ENCODE data around the gene EIPR1. TPM values are rescaled to one million over a fixed set of nuclear protein-coding genes. Genes with fewer than 3 reads are reported as not detected.

EIPR1 gene
- total RNA-seq, 1 donor from 2014 or later, result 10.2 TPM

GRCh38 chr2:3267869-3268704 lies 109.5 kb downstream of the EIPR1 start:
- no peak for ATAC-seq
- intact Hi-C loops (cut with DNase I), result no loop called here

GRCh38 chr2:3266925-3267867 lies 110.4 kb downstream of the EIPR1 start:
- DNase-seq (ENCODE audit: missing footprints) (no peak), ATAC-seq (no peak)
- intact Hi-C loops (cut with DNase I), result no loop called here

More at GRCh38 chr2:3267869-3268704, 109.5 kb downstream of the EIPR1 start:
- DNase-seq (ENCODE audit: missing footprints), result no peak

- intact Hi-C loops (cut with DNase I), result no loop called here
- DNase-seq (ENCODE audit: missing footprints), result no peak
Measured at GRCh38 chr2:3265981-3266924, 111.4 kb downstream of the EIPR1 start.

GRCh38 chr2:3265471-3265870 lies 112.1 kb downstream of the EIPR1 start:
- ATAC-seq, result no peak
- DNase-seq (ENCODE audit: missing footprints), result no peak
- intact Hi-C loops (cut with DNase I), result no loop called here

More at GRCh38 chr2:3265981-3266924, 111.4 kb downstream of the EIPR1 start:
- no peak for ATAC-seq

- peak; percentile 61 for ATAC-seq
- intact Hi-C loops (cut with DNase I), result no loop called here
- DNase-seq (ENCODE audit: missing footprints), result no peak
Measured at GRCh38 chr2:3264010-3264744, 113.4 kb downstream of the EIPR1 start.

- no peak for ATAC-seq
- no peak for DNase-seq (ENCODE audit: missing footprints)
- intact Hi-C loops (cut with DNase I), result no loop called here
Measured at GRCh38 chr2:3263487-3263886, 114.1 kb downstream of the EIPR1 start.

DNA sequence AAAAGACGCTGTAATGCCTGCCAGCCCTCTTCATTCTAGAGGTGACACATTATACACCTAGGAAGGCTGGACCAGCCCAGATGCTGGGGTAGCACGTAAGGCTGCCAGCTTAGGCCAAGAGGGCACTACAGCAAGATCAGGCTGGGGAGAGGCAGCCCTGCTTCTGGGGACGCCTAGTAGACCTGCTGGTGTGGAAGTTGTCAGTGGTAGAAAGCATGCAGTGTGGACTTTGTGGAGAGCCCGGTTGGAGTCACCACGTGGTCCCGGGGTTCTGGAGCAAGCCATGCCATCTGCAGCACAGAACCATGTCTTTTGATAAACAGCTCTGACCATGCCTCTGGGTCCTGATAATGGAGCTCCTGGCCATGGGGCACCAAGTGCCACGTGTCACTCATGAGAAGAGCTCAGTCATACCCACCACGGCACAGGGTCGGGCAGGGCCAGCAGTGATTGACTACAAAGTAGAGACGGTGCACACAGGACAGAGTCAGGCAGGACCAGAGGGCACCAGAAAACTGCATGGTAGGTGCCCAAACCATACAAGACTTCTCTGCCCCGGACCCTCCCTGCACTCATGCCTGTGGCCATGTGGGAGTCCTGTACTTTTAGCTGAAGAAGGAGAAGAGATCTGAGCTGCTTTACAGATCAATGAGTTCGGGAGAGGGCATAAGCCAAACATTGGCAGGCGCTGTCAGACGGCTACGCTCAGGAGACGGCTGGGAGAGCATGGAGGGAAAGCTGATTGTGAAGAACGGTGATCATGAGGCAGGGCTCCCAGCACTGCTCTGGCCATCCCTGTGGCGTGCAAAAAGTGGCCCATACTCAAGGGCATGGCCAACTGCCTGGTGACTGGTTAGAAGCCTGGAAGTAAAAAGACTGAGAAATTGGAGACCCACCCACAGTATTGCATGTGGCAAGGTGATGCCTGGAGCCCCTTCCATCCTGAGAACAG lies 114.9 kb downstream of the EIPR1 start:
- no peak for DNase-seq (ENCODE audit: missing footprints)
- intact Hi-C loops (cut with DNase I), result no loop called here
- no peak for ATAC-seq

GRCh38 chr2:3261511-3261910 lies 116.1 kb downstream of the EIPR1 start:
- no peak for ATAC-seq
- no peak for DNase-seq (ENCODE audit: missing footprints)
- intact Hi-C loops (cut with DNase I), result no loop called here

- intact Hi-C loops (cut with DNase I), result no loop called here
- ATAC-seq, result no peak
Measured at GRCh38 chr2:3260959-3261358, 116.7 kb downstream of the EIPR1 start.

GRCh38 chr2:3257826-3258225 lies 119.8 kb downstream of the EIPR1 start:
- intact Hi-C loops (cut with DNase I), result no loop called here
- DNase-seq (ENCODE audit: missing footprints) (no peak), ATAC-seq (no peak)

More at GRCh38 chr2:3260959-3261358, 116.7 kb downstream of the EIPR1 start:
- no peak for DNase-seq (ENCODE audit: missing footprints)

DNA sequence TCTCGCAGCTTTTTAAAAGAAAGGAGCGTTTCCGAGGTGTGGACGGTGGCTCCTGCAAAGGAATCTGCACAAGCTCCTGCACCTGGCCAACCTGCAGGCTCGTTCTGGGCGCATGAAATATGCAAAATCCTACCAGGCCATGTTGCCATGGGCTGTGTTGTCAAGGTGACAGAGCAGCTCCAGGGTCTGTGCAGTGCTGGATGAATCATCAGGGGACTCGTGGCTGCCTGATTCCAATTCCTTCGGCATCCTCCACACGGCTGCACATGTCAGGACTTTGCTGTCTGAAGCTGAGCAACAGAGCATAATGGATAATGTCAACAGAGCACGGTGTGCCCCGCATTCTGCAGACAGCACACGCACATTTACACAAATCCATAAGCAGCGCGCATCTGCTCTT lies 120.5 kb downstream of the EIPR1 start:
- no peak for DNase-seq (ENCODE audit: missing footprints)
- intact Hi-C loops (cut with DNase I), result no loop called here
- ATAC-seq, result no peak

DNA sequence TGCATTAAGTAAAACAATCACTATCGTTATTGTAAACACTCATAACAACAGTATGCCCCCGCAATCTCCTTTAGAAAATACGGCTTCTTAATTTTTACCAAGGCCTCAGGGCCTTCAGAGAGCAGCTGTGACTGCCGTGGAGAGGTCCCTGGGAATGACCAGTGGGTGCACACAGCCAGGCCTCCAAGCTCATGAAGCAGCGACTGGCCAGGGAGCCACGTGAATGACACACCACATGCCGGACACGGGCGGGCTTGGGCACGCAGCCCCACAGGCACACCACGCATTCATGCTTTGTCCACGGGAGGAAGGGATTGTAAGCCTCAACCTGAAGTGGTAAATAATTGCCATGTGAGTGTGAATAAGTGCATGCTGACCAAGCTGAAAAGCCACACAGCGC lies 121.0 kb downstream of the EIPR1 start:
- intact Hi-C loops (cut with DNase I), result no loop called here
- no peak for DNase-seq (ENCODE audit: missing footprints)
- no peak for ATAC-seq

DNA sequence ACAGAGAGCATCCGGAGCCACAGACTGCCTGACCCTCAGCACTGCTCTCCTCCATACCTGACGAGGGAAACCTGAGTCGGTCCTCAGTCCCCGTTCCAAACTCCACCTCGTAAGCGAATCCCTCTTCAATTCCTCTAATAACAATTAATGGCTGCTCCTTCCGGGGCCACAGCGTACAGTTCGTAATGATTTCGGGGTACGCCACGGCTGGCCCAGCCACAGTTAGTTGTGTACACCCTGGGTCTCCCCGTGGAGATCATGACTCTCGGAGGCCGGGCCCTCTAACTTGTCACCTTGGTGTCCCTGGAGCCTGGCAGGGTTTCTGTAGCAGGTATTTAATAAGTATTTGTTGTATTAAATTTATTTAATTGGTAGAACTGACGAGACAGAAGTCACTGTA lies 121.5 kb downstream of the EIPR1 start:
- DNase-seq (ENCODE audit: missing footprints), result no peak
- intact Hi-C loops (cut with DNase I), result no loop called here
- ATAC-seq, result no peak

GRCh38 chr2:3254442-3254941 lies 123.1 kb downstream of the EIPR1 start:
- no peak for ATAC-seq
- intact Hi-C loops (cut with DNase I), result no loop called here

GRCh38 chr2:3253913-3254441 lies 123.6 kb downstream of the EIPR1 start:
- DNase-seq (ENCODE audit: missing footprints), result no peak
- intact Hi-C loops (cut with DNase I), result no loop called here
- no peak for ATAC-seq

More at GRCh38 chr2:3254442-3254941, 123.1 kb downstream of the EIPR1 start:
- no peak for DNase-seq (ENCODE audit: missing footprints)

GRCh38 chr2:3251946-3252345 lies 125.7 kb downstream of the EIPR1 start:
- ATAC-seq (no peak), DNase-seq (ENCODE audit: missing footprints) (no peak)
- intact Hi-C loops (cut with DNase I), result no loop called here
